Measurements from ENCODE around the gene SLC12A9.

The SLC12A9 gene

DNA sequence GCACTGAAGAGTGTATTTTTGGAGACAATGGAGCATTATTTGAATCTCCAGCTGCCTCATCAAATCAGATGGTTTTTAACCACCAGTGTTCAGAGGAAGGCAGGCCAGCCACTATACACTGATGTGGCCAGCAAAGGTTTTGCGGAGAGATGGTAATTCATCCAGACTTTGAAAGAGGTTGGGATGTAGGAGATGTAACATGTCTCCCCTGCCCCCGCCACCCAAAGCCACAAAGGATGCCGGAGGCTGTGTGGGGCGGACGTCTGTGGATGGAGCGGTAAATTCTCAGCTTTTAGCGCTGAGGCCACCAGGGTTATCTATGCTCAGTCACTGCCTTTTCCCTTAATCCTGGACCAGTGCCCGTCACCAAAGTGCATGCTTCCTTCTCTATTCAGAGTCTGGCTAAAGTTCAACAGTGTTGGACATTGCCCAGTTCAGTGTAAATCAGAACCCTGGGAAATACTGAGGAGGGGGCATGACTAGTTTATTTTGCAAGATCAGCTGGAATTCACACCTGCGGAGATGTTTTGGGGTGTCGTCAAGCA lies 11.0 kb downstream of the SLC12A9 start:
- no peak overlapping the region for H3K4me3 ChIP-seq (ENCODE audit: low read depth, low read length)
- no peak for DNase-seq (ENCODE audit: low read depth, low spot score)
- ChIA-PET POLR2A (interaction anchor here (1.9 kb wide), 1 partner anchor 158 kb away, joined by 5 read pairs; the partner anchor contains the start of gene POP7), CTCF (interaction anchor here (1.4 to 2.9 kb wide), 3 partner anchors 11 to 158 kb away, joined by 4 to 15 read pairs (median 4); partner anchors contain the start of gene SLC12A9)
- no peak for TF ChIP-seq CTCF (IDR thresholded peaks at IDR 0.05; ENCODE audit: insufficient read depth, low read length, missing control alignments)

GRCh38 chr7:100864263-100864845 lies 11.8 kb downstream of the SLC12A9 start:
- CTCF ChIA-PET, result interaction anchor here (0.7 to 2.9 kb wide), 4 partner anchors 10 to 173 kb away, joined by 4 to 15 read pairs (median 4); partner anchors contain the start of gene SLC12A9
- POLR2A ChIA-PET, result interaction anchor here (0.7 to 1.9 kb wide), 2 partner anchors 12 to 159 kb away, joined by 4 to 5 read pairs; partner anchors contain the start of genes POP7 and SLC12A9
- H3K4me3 ChIP-seq (ENCODE audit: low read depth, low read length), result no peak overlapping the region
- TF ChIP-seq CTCF (IDR thresholded peaks at IDR 0.05; ENCODE audit: insufficient read depth, low read length, missing control alignments), result no peak
- DNase-seq (ENCODE audit: low read depth, low spot score), result no peak

GRCh38 chr7:100865372-100865911 lies 12.9 kb downstream of the SLC12A9 start:
- POLR2A ChIA-PET, result interaction anchor here (0.6 kb wide), 1 partner anchor 10 kb away, joined by 3 read pairs; the partner anchor contains the start of gene SRRT
- TF ChIP-seq CTCF (IDR thresholded peaks at IDR 0.05; ENCODE audit: insufficient read depth, low read length, missing control alignments), result no peak
- H3K4me3 ChIP-seq (ENCODE audit: low read depth, low read length), result no peak overlapping the region
- CTCF ChIA-PET, result interaction anchor here (1.0 to 2.9 kb wide), 2 partner anchors 13 to 174 kb away, joined by 4 to 15 read pairs; partner anchors contain the start of gene SLC12A9
- DNase-seq (ENCODE audit: low read depth, low spot score), result no peak

DNA sequence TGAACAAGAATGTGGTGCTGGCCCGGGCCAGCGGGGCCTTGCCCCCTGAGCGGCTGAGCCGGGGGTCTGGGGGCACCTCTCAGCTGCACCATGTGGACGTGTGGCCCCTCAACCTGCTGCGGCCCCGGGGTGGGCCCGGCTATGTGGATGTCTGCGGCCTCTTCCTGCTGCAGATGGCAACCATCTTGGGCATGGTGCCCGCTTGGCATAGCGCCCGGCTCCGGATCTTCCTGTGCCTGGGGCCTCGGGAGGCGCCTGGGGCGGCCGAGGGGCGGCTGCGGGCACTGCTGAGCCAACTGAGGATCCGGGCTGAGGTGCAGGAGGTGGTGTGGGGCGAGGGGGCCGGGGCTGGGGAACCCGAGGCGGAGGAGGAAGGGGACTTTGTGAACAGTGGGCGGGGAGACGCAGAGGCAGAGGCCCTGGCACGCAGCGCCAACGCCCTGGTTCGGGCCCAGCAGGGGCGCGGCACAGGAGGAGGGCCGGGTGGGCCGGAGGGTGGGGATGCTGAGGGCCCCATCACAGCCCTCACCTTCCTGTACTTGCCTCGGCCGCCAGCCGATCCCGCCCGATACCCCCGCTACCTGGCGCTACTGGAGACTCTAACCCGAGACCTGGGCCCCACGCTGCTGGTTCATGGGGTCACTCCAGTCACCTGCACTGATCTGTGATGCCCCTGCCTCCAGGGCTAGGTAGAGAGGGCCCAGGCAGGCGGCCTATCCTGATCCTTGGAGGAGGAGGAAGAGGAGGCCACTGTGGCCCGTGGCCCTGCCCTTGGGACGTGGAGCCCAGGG lies 13.6 kb downstream of the SLC12A9 start:
- ChIA-PET CTCF (interaction anchor here (2.1 kb wide), 1 partner anchor 161 kb away, joined by 9 read pairs; the partner anchor contains the start of gene POP7), POLR2A (interaction anchor here (0.8 to 1.2 kb wide), 4 partner anchors 9 to 160 kb away, joined by 5 to 7 read pairs (median 6); partner anchors contain the start of genes POP7, SLC12A9, SRRT and UFSP1)
- DNase-seq (ENCODE audit: low read depth, low spot score), result no peak
- H3K4me3 ChIP-seq (ENCODE audit: low read depth, low read length), result no peak overlapping the region
- no peak for TF ChIP-seq CTCF (IDR thresholded peaks at IDR 0.05; ENCODE audit: insufficient read depth, low read length, missing control alignments)

- CTCF ChIA-PET, result interaction anchor here (2.1 kb wide), 1 partner anchor 161 kb away, joined by 9 read pairs; the partner anchor contains the start of gene POP7
Measured at GRCh38 chr7:100866729-100867039, 14.2 kb downstream of the SLC12A9 start.

More at GRCh38 chr7:100866729-100867039, 14.2 kb downstream of the SLC12A9 start:
- H3K4me3 ChIP-seq (ENCODE audit: low read depth, low read length), result peak overlapping the region; percentile 95
- TF ChIP-seq CTCF (IDR thresholded peaks at IDR 0.05; ENCODE audit: insufficient read depth, low read length, missing control alignments), result no peak
- POLR2A ChIA-PET, result interaction anchor here (0.8 to 1.2 kb wide), 4 partner anchors 9 to 160 kb away, joined by 5 to 7 read pairs (median 6); partner anchors contain the start of genes POP7, SLC12A9, SRRT and UFSP1
- DNase-seq (ENCODE audit: low read depth, low spot score), result no peak
